GM19397 (cell line): ENCODE measurements around the gene NFATC3.
"Not testable (repeated sequence)": the region's sequence is repeated elsewhere in the genome, so short reads cannot be mapped to it uniquely, and the experiment has no call there.

ENCODE experiments used
- ATAC-seq: cut with Tn5 transposase; IDR thresholded peaks from one replicate; pipeline ENCODE4 v1.9.1; 2021; ENCODE audit warnings: mild to moderate bottlenecking, moderate library complexity; ENCODE audit not compliant: unreplicated experiment

The NFATC3 gene

GRCh38 chr16:68088130-68088972 lies 3.2 kb downstream of the NFATC3 start:
- ATAC-seq, result no peak

DNA sequence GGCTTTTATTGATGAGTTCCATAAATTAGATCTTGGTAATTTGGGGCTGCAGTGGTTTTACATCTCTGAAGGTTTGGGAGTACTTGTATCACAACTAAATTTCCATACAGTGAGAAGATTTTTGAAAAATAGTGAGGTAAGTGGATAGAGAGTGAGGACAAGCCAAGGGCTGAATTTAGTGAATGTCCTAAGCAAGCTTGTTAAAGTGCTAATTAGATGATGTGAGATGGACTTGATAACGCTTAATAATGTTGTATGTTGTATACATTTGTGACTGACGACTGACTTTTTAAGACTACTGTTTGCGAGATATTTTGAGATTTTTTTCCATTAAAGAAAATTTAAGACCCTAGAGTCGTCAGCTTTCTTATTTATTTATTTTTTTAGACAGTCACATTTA lies 3.9 kb downstream of the NFATC3 start:
- ATAC-seq, result no peak

DNA sequence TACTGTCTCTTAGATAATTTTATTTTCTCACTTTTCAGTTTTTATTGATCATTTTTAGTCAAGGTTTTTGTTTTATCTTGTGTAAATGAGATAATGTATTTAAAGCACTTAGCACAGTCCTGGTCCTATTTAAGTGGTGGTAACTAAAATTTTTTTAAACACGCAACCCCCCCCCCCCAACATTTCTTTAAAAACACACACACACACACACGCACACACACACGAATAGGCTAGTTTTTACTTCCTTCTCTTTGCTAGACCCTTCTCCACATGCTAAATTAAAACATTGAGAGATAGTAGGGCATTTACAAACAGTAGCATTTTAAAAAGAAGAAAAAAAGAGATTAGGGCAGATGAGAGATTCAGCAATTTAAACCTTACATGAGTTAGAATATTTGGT lies 5.0 kb downstream of the NFATC3 start:
- no peak for ATAC-seq

DNA sequence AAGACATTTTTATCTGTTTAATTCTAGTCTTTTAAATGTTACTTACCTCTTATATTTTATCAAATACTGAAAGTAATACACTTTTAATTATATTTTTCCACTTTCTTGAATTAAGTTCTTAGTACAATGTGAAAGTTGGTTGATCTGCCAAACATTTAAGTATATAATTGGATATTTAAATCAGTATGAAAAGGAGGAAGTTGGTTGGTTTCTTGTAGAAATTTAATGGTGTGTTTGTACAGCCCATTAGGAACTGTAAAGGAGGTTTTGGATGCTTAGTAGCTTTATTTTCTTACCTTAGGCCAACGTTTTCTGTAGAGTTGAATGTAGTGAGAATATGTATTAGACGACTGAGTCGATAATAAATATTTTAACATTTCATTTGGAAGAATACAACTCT lies 5.4 kb downstream of the NFATC3 start:
- no peak for ATAC-seq

- no peak for ATAC-seq
Observed at GRCh38 chr16:68091380-68092261, 6.5 kb downstream of the NFATC3 start.

DNA sequence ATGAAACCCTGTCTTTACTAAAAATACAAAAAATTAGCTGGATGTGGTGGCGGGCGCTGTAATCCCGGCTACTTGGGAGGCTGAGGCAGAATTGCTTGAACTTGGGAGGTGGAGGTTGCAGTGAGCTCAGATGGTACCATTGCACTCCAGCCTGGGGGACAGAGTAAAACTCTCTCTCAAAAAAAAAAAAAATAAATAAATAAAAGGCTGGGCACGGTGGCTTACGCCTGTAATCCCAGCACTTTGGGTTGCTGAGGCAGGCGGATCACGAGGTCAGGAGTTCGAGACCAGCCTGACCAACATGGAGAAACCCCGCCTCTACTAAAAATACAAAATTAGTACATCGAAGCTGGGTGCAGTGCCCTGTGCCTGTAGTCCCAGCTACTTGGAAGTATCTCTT lies 7.1 kb downstream of the NFATC3 start:
- not testable (repeated sequence) for ATAC-seq

- no peak for ATAC-seq
Observed at GRCh38 chr16:68093816-68094613, 8.8 kb downstream of the NFATC3 start.

GRCh38 chr16:68094614-68094934 lies 9.4 kb downstream of the NFATC3 start:
- no peak for ATAC-seq

DNA sequence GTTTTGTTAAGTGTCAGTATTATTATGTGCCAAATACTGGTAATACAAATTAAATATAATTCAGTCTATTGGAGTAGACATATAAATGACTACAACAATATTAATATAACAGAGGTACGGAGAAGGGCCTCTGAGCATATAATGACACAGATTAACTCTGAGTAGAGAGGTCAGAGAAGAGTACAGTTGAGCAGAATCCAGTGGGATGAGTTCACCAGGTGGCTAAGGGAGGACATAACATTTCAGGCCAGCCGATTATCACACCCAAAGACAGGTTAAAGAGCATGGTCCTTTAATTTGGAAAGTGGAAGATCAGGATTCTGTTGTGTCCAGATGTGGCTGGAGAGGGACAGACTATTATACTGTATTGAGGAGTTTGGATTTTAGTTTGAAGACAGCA lies 11.3 kb downstream of the NFATC3 start:
- no peak for ATAC-seq

- ATAC-seq, result no peak
Observed at GRCh38 chr16:68097088-68097487, 11.9 kb downstream of the NFATC3 start.

GRCh38 chr16:68097895-68098294 lies 12.7 kb downstream of the NFATC3 start:
- no peak for ATAC-seq

DNA sequence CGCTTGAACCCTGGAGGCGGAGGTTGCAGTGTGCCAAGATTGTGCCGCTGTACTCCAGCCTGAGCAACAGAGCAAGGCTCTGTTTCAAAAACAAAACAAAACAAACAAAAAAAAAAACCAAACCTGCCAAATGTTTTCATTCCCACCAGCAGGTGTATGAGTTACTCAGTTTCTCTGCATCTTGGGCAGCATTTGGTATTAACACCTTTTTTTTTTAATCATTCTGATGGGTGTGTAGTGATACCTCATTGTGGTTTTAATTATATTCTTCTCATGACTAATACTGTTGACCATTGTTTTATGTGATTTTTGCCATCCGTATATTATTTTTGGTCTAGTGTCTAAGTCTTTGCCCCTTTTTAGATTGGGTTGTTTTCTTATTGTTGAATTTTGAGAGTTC lies 15.3 kb downstream of the NFATC3 start:
- no peak for ATAC-seq

- no peak for ATAC-seq
Observed at GRCh38 chr16:68105611-68106010, 20.4 kb downstream of the NFATC3 start.

DNA sequence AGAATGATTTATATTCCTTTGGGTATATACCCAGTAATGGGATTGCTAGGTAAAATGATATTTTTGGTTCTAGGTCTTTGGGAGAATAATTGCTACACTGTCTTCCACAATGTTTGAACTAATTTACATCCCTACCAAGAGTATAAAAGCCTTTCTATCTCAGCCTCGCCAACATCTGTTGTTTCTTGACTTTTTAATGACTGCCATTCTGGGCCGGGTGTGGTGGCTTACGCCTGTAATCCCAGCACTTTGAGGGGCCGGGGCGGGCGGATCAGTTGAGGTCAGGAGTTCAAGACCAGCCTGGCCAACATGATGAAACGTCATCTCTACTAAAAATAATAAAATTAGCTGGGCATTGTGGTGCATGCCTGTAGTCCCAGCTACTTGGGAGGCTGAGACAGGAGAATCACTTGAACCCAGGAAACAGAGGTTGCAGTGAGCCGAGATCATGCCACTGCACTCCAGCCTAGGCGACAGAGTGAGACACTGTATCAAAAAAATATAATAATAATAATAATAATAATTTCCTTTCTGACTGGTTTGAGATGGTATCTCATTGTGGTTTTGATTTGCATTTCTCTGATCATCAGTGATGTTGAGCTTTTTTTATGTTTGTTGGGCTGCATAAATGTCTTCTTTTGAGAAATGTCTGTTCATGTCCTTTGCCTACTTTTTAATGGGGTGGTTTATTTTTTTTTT lies 22.2 kb downstream of the NFATC3 start:
- ATAC-seq, result not testable (repeated sequence)

GRCh38 chr16:68109156-68109555 lies 24.0 kb downstream of the NFATC3 start:
- ATAC-seq, result not testable (repeated sequence)

GRCh38 chr16:68110611-68111010 lies 25.4 kb downstream of the NFATC3 start:
- not testable (repeated sequence) for ATAC-seq

- no peak for ATAC-seq
Observed at GRCh38 chr16:68111379-68111778, 26.2 kb downstream of the NFATC3 start.

GRCh38 chr16:68113059-68113761 lies 28.0 kb downstream of the NFATC3 start:
- no peak for ATAC-seq

DNA sequence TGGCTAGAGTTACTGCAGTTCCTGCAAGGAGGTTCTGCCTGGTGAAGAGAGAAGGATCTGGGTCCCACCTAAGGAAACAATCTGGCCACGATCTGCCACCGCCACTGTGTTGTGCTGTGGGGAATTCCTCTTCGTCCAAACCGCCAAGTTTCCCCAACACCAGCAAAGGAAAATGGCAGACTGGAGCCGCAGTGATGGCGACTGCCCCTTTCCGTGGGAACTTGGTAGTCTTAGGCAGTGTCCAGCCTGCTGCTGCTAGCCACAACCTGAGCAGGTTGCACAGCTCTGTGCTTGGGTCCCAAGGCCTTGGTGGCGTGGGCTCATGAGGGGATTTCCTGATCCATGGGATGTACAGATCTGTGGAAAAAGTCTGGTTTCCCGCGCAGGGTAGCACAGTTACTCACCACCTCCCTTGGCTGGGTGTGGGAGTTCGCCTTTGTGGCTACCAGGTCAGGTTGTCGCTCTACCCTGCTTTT lies 28.6 kb downstream of the NFATC3 start:
- ATAC-seq, result no peak

DNA sequence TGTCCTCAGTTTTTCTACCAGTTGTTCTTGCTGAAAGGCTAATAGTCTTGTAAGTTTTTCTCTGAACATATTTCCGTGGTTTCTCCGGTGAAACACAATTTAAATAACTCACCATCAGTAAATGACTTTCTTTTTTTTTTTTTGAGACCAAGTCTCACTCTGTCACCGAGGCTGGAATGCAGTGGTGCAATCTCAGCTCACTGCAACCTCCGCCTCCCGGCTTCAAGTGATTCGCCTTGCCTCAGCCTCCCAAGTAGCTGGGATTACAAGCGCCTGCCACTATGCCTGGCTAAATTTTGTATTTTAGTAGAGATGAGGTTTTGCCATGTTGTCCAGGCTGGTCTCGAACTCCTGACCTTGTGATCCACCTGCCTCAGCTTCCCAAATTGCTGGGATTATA lies 29.8 kb downstream of the NFATC3 start:
- not testable (repeated sequence) for ATAC-seq
